HG03103 (cell line): Measurements from ENCODE around the gene SERTM1.

Experiments used
- ATAC-seq: cut with Tn5 transposase; IDR thresholded peaks from one replicate; pipeline ENCODE4 v1.9.1; 2021; ENCODE audit warnings: low read depth; ENCODE audit not compliant: unreplicated experiment

The SERTM1 gene

GRCh38 chr13:36709136-36709890 is 35.5 kb downstream of the SERTM1 start:
- no peak for ATAC-seq

GRCh38 chr13:36710396-36710795 is 36.6 kb downstream of the SERTM1 start:
- no peak for ATAC-seq

GRCh38 chr13:36712290-36712689 is 38.5 kb downstream of the SERTM1 start:
- no peak for ATAC-seq

- ATAC-seq: no peak
Measured at GRCh38 chr13:36712770-36713169, 39.0 kb downstream of the SERTM1 start.

GRCh38 chr13:36713887-36714286 is 40.1 kb downstream of the SERTM1 start:
- no peak for ATAC-seq

GRCh38 chr13:36715841-36716240 is 42.0 kb downstream of the SERTM1 start:
- no peak for ATAC-seq

GRCh38 chr13:36717017-36717416 is 43.2 kb downstream of the SERTM1 start:
- no peak for ATAC-seq

GRCh38 chr13:36717966-36718545 is 44.2 kb downstream of the SERTM1 start:
- no peak for ATAC-seq

GRCh38 chr13:36718686-36719085 is 44.9 kb downstream of the SERTM1 start:
- no peak for ATAC-seq

GRCh38 chr13:36724141-36724540 is 50.3 kb downstream of the SERTM1 start:
- ATAC-seq: no peak

- no peak for ATAC-seq
Measured at GRCh38 chr13:36725936-36726335, 52.1 kb downstream of the SERTM1 start.

GRCh38 chr13:36728006-36728405 is 54.2 kb downstream of the SERTM1 start:
- ATAC-seq: no peak

- no peak for ATAC-seq
Measured at GRCh38 chr13:36736119-36736726, 62.4 kb downstream of the SERTM1 start.

- ATAC-seq: no peak
Measured at GRCh38 chr13:36737524-36738083, 63.8 kb downstream of the SERTM1 start.

- no peak for ATAC-seq
Measured at GRCh38 chr13:36745436-36745835, 71.6 kb downstream of the SERTM1 start.

GRCh38 chr13:36746051-36746450 is 72.2 kb downstream of the SERTM1 start:
- ATAC-seq: no peak
